EL (cell line): ENCODE measurements around the gene CYRIA.

ENCODE experiments used
- DNase-seq: peaks from one replicate; pipeline ENCODE4 v3.0.0-alpha.2; 2016

Gene CYRIA

DNA sequence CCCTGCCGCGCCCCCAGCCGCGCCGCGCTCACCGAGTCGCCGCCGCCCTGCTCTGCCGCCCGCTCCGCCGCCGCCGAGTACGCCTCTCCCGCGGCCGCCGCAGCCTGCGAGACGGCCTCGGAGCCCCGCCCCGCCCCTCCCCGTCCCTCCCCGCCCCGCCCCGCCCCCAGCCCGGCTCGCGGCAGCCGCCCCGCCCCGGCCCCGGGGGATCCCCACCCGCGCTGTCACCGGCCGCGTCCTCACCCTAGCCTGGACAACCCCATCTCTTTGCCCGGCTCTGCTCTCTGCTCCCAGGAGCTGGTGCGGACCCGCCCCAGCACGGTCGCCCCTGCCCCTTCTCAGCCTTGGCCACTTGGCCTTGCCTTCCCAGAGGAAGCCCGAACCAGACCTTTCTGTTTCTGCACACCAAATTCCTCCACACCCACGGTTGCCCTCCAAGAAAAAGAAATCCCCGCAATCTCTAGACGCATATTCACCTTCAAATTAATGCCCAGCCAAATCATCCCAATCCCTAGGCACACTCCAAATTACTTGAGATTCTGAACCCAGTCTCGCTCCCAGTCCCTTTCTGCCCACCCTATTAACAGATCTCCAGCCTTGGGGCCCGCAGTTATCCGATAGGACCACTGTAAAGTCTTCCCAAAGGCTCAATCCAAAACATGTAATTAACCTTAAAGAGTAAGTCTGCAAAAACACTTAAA lies at the start of gene CYRIA:
CYRIA (minus strand) TSS at position 87 of the 701 bp plus-strand sequence. CDS start 77,715 bp downstream, outside the sequence.
- no peak for DNase-seq

DNA sequence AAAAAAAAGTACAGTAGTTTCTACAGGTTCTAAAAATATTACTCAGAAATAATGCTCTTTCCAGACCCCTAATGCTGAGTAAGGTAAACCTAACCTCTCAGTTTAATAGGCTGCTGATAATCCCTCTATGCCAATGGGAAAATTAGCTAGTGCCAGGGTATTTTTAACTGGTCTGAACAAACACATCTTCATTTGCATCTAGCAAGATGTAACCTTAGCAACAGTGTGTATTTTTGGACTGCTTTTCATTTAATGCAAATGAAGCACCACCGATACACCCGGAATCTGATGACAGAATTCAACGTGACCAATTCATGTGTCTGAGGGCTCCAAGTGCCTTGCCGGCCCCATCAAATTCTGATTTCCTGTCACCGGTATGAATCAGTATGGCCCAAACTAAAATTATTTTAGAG lies 47.4 kb upstream of the CYRIA start:
- no peak for DNase-seq

DNA sequence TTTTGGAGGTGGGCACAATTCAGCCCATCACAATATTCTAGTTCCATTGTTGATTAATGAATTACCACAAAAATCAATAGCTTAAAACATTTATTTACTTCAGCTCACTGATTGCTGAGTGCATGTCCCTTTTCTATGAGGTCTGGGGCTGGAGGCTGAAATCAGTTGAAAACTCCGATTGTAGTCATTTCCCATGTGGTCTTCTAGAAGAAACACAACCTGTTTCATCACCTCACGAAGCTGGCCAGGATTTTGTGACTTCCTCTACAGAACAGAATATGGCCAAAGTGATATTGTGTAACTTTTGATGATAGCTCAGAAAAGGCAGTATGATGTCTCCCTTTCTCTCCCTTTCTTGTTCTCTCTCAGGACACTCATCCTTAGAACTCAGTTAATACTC lies 44.1 kb upstream of the CYRIA start:
- no peak for DNase-seq

DNA sequence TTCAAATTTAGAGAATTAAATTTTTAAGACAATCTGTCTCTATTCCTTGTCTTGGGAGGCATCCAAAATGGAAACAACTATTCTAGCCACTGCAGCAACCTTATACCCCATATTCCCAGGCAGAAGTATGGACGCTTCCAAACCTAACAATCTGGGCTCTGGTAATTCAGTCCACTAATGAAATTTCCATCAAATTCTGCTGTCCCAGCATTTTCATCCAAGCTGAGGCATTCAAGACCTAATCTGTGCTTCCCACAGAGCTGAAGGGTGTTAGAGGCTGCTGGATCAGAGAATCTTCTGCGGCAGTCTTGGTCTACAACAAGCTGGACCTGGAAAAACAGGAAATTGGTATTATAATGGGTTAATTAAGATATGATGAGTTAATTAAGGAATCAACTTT lies 42.5 kb upstream of the CYRIA start:
- no peak for DNase-seq

DNA sequence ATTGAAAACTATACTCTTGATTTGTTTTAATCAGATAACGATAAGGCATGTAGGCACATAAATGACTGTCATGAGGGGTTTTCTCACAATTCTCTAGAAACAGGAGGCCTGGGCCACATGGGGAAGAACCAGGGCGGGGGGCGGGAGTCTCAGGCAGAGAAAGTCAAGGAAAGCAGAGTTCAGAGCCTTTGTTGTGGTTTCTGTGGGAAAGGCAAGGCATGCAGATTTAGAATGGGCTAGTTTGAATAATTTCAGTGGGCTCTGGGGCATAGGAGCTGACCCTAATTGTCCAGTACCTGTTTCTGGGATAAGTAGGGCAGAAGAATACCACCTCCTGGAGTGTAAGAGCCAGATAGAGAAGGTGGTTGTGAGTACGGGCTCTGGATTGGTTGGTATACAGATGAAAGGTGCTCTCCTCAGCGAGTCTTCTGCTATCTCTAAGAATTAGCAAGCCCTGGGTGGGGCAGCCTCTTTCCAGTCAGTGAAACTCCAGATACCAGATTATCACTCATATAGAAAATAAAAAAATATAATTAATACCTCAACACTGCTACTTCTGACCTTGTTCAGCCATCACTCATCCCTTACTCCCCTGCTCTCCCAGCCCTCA lies 41.5 kb upstream of the CYRIA start:
- no peak for DNase-seq

DNA sequence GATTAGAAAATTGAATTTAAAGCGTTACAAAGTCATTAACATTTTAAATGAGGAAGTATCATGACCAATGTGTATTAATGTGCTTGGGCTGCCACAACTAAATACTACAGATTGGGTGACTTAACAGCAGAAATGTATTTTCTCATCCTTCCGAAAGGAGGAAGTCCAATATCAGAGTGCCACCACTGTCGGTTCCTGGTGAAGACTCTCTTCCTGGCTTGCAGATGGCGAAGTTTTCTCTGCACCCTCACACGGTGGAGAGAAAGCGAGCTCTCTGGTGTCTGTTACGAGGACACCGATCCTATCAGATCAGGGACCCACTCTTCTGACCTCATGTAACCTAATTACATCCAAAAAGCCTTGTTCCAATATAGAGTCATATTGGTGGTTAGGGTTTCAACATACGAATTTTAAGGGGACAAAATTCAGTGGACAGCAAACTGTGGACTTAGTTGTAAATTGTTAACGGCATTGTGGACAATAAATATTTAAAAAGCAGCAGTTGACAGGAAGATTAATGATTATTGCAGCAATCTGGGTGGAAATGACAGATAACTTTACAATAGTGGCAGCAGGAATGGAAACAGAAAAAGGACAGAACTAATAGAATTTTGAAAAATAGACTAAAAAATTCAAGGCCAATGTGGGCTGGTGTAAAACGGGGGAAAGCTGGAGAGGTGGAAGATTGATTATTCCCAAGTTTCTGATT lies 35.1 kb upstream of the CYRIA start:
- DNase-seq = no peak

DNA sequence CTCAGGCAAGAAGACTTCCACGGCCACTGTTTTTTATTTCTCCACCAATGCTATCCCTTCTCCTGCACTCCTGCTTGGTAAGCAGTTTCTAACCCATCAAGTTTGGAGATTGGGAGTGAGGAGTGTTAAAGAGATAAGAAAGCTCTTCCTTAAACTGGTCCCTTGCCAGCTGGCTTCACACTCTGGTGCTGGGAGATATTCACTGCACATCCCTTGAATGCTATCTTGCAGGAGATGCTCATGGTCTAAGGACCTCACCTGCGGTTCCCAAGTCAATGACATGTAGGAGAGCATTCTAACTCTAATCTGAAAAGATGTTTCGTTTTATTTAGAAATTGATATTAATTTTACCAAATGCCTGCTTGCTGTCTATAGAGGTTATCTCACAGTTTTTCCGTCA lies 28.2 kb upstream of the CYRIA start:
- DNase-seq = no peak

DNA sequence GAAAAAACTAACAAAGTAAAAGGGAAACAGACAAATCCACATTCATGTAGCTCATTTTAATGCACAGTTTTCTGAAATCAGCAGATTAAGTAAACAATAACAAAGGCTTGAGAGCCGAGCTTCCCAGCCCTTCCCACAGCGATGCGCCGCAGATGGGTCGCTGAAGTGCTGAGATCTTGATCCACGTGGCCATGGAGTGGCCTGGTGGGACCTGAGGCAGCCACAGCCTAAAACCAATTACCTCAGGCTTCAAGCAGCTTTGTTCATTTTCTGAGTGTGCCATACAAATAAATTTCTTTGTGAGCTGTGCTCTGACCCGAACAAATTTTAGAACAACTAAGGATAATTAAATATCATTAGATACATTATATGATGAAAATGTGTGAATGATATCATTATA lies 25.6 kb upstream of the CYRIA start:
- no peak for DNase-seq

DNA sequence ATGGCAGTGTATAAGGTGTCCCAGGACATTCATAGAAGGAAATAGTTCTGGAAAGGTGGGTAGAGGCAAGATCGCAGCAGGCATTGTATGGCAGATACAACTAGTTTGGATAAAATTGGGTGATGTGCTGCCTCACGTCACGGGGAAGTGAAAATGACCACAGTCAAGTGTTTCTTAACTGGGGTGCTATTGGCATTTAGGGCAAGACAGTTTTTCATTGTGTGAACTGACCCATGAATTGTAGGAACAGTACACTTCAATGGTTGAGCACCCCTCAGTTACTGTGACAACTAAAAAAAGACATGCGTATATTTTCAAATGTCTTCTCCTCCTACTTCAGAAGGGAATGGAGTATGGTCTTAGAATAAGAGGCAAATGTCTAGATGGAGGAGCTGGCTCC lies 22.3 kb upstream of the CYRIA start:
- no peak for DNase-seq

DNA sequence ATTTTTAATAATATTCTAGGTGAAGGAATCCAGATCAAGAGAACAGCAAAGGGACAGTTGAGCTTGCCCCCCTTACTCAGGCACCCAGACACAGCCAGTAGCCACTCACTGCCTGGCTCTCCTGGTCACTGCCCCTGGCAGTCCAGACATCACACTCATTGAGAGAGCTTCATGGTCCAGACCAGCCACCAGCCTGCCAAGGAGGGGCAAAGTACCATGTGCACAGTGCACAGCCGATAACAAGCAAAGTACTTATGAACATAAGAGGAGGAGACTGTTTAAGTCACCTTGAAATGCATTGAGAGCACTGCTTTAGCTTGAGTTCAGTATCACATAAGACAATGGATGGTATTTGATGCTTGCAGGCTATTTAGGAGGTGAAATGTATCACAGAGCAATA lies 21.6 kb upstream of the CYRIA start:
- DNase-seq = no peak

DNA sequence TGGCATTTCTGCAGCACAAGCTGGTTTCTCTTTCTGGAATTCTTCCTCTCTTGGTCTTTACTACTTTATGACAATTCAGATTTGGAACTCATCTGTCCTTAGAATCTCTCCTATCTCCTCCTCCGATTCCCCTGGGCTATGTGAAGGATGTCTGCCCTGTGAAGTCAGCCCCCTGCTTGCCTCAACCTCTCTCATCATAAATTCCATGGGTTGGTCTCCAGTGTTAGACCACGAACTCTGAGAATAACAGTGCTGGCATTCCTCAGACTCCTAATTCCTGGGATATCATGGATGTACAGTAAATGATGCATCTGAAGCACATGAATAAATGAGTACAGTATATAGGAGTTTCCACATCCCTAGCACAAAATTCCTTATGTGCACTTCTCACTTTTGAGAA lies 21.0 kb upstream of the CYRIA start:
- DNase-seq = no peak

DNA sequence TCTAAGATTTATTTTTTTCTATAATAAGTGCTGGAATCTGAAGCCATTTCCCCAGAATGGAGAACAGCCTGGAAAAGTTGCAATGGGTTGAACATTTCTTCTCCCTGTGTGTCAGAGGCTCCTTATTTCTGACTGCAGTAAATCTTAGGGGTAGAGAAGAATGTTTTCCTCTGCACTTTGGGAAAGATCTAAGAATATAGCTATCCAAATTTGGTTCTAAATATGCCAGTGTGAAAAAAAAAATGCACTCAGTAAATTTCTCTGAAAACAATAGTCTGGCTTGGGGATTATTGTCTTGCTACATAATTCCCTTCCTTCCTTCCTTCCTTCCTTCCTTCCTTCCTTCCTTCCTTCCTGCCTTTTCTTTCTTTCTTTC lies 19.7 kb upstream of the CYRIA start:
- no peak for DNase-seq

DNA sequence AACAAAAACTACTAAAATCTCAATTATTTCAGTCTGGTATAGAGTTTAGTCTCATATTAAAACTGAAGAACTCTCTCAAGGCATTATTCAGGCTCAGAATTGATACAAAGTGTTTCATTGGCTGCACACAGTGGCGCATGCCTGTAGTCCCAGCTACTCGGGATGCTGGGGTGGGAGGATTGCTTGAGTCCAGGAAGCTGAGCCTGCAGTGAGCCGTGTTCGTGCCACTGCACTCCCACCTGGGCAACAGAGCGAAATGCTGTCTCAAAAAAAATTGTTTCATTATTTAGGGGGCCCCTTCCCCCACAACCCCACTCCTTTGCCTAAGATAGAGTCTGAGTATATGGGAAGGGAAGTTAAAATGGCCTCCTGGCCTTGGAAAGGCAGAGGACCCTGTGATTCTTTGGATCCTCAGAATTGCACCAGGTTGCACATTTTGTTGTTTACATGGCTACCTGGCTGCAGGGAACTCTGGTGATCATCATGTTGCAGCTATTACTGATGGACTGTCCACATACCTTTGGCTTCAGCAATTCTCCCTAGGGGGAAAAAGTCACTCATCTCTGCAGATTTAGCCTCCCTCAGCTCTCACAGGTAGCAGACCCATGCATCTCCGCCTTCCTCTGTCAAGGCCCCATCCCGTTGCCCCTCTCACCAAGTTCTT lies 19.2 kb upstream of the CYRIA start:
- no peak for DNase-seq

DNA sequence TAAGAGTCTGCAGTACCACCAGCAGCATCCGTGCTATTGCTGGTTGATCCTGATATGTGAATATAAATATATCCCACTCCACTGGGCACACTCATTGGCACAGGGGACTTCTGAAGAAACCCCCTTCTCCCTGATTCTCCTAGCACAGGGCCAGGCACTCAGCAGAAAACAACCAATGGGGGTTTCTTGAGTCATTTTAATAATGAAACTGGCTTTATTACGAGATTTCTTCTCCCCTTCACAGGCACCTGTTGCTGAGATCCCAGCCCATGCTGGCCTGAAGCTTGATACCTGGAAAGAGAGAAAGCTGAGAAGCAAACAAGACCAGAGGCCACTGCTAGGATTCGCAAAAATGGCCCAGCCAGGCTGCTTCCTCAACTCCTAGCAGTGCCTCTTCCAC lies 17.9 kb upstream of the CYRIA start:
- DNase-seq = no peak

DNA sequence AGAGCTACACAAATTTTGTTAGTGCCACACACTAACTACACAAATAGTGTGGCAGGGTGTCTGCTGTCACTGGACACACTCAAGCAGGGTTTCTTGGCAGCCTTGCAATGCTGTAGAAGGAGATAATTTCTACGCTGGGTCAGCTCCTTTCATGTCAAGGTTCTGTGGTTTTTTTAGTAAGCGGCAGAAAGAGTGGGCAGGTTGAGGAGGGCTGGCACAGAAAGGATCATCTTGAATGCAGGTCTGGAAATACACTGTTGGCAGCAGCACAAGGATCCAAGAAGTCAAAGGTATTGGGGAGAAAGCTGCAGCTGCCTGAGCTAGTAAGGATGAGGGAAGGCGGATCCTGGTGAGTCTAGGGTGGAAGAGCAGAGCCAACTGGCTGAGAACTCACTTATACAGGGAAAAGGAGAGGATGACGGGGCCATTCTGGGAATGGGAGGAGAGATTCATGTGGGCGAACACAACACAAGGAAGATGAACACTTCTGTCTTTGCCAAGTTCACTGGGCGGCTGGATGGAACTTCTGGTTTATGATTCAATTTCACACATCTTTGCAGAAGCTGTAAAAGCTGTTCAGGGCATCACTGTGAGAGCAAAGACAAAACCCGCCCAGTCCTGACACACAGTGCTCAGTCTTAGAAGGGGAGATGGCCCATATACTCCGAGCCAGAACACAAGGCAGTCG lies 16.9 kb upstream of the CYRIA start:
- no peak for DNase-seq

DNA sequence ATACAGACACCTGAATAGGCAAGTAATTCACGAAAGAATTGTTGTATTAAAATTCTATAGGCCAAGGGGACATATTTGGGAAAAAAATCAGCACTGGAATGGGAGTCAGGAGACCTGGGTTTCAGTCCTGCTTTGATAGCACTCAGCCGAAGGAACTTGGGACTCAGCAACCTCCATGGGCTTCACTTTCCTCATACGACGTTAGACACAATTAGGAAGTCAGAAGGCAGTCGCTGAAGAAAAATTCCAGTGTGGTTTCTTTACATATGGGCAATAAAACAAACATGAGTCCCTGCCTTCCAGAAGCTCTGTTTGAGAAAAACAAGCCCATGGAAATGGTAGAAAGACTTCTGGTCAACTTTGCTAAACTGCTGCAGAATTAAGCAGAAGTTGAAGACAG lies 15.1 kb upstream of the CYRIA start:
- DNase-seq = no peak

DNA sequence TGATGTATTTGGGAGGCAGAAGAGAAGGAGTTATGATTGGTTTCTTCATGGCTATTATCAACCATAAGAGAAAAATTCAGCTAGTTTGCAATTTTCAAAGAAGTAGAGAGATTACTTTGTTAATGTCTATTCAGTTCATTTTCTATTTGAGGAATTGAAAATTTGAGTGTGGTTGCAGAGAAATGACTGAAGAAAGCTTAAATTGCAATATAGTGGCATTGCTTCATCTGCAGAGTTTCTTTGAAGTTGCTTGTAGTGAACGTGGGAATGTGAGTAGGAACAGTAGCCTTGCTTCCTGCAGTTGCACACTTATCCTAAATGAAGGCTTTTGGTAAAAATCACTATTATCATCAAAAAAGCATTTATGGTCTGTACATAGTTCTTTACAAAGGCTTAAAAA lies 14.7 kb upstream of the CYRIA start:
- no peak for DNase-seq

DNA sequence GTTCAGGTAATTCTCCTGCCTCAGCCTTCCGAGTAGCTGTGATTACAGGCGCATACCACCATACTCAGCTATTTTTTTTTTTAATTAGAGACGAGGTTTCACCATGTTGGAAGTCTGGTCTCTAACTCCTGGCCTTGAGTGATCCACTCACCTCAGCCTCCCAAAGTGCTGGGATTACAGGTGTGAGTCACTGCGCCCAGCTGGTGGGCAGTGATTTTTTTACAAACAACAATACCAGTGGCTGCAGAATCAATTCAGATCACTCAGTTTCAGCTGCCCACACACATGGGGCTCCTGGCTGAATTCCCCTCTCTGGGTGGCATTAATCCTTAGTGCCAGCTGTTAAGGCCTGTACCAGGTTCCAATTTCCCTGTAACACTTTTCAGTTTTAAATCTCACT lies 13.3 kb upstream of the CYRIA start:
- no peak for DNase-seq

DNA sequence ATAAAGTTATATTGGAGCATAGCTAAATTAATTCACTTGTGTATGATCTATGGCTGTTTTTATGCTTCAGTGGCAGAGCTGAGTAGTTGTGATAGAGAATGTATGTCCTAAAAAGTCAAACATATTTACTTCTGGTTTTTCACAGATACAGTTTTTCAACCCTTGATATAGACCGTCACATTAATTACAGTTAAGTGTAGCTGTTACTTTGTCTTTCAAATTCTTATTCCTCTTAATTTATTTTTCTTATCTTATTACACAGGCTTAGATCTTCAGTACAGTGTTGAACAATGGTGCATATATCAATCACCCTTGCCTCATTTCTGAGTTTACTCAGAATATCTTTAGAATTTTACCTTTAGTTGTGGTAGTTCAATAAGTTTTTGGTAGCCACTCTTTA lies 12.2 kb upstream of the CYRIA start:
- no peak for DNase-seq

DNA sequence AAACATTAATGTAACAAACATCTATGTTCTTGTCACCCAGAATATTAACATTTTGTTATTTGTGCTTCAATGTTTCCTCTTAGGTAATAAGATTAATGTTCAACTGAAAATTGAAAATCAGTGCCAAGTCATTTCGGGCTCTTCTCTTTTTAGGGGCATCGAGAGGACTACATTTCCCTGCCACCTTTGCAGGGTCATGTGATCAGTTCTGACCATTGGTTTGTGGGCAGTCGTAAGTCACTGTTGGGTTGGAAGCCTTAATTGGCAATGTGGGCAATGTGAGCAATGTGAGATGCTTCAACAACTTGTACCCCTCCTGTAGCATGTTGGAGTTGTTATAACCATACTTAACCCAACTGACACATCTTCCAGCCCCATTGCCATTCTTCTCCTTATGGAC lies 10.1 kb upstream of the CYRIA start:
- DNase-seq = no peak

DNA sequence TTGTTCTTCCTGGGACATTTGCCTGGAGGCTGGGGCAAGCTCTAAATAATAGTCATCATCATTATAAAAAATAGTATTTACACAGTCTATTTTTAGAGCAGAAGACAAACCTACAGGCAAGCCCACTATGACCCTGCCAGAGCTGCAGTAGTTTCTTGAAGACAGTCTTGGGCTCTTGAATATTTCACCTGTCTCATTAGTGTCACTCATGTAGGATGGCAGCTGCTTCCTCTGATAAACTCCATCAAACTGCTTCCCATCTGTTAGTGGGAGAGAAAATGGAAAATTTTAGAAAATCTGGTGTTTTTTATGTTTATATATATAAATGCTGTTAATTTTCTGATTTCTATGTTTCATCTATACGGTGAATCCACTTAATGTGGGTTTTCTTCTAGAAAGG lies 8.5 kb upstream of the CYRIA start:
- DNase-seq = no peak

DNA sequence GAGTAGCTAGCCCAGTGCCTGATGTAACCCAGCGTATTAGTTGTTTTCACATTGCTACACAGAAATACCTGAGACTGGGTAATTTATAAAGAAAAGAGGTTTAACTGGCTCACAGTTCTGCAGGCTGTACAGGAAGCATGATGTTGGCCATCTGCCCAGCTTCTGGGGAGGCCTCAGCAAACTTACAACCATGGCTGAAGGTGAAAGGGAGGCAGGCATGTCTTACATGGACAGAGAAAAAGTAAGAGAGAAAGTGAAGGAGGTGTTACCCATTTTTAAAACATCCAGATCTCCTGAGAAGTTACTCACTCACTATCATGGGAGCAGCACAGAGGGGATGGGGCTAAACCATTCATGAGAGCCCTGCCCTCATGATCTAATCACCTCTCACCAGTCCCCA lies 6.1 kb upstream of the CYRIA start:
- no peak for DNase-seq

DNA sequence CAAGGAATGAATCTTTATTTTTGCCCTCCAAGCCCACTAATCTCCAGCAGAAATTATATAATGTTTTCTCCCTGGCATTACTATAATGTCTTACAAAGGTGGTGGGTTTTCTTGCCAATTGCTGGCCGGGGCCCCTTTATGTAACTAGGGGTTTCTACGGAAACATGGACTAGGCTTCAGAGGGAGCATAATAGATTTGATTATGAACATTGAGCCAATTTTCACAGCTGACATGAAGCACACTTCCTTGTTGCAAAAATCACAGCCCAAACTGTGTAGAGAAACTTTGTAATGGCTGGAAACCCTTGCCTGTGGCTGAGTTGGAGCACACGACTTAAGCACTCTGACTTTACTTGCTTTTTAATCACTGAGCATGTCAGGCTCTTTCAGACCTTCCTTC lies 3.8 kb upstream of the CYRIA start:
- DNase-seq = no peak

DNA sequence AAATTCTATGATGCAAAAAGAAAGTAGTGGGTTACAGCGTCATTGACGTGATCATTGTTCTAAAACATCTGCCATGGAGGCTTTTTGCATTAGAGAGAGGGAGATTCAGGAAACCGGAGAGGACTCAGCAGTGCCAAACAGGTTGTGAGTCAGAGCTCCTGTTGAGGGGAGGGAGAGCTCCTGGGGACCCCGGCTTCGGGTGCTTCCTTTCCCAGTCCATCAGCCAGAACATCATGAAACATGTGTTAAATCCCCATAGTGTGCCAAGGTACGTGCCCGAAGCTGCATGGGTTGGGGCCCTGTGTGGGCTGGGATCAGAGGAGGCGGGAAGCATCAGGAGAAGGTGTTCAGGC lies 791 bp upstream of the CYRIA start:
- DNase-seq = no peak
